H9 (cell line): ENCODE data around the gene KDM2A. TPM values are rescaled to one million over a fixed set of nuclear protein-coding genes. Genes with fewer than 3 reads are reported as not detected.
"Not testable (repeated sequence)": the region's sequence is repeated elsewhere in the genome, so short reads cannot be mapped to it uniquely, and the experiment has no call there.

Source experiments
- DNase-seq: peaks from one replicate; pipeline ENCODE4 v3.0.0-alpha.2; 2017
- H2AFZ ChIP-seq: one replicate; pipeline ENCODE4 v1.6.1; 2013; ENCODE audit warnings: mild to moderate bottlenecking, low read length, control low read depth, moderate library complexity
- H2AK5ac ChIP-seq: 2 replicates; pipeline ENCODE4 v1.6.1; 2013; ENCODE audit warnings: low read length, control low read depth, mixed read lengths; ENCODE audit not compliant: insufficient read length
- H2BK120ac ChIP-seq: one replicate; pipeline ENCODE4 v1.6.1; 2013; ENCODE audit warnings: low read depth, mild to moderate bottlenecking, low read length, control low read depth, inconsistent platforms; ENCODE audit not compliant: poor library complexity, severe bottlenecking
- H2BK12ac ChIP-seq: 2 replicates; pipeline ENCODE4 v1.6.1; 2013; ENCODE audit warnings: low read length, control low read depth, mixed read lengths, low read depth; ENCODE audit not compliant: insufficient read length
- H2BK15ac ChIP-seq: 2 replicates; pipeline ENCODE4 v1.6.1; 2013; ENCODE audit warnings: low read depth, low read length, control low read depth
- H2BK20ac ChIP-seq: one replicate; pipeline ENCODE4 v1.6.1; 2013; ENCODE audit warnings: low read depth, mild to moderate bottlenecking, low read length, control low read depth, inconsistent platforms; ENCODE audit not compliant: poor library complexity, severe bottlenecking
- H2BK5ac ChIP-seq: 2 replicates; pipeline ENCODE4 v1.6.1; 2013; ENCODE audit warnings: low read length, control low read depth, mixed read lengths; ENCODE audit not compliant: insufficient read length
- H3K14ac ChIP-seq: 2 replicates; pipeline ENCODE4 v1.6.1; 2013; ENCODE audit warnings: low read length, control low read depth; ENCODE audit not compliant: insufficient read depth
- H3K18ac ChIP-seq: 2 replicates; pipeline ENCODE4 v1.6.1; 2013; ENCODE audit warnings: low read depth, mild to moderate bottlenecking, mixed read lengths, low read length, control low read depth; ENCODE audit not compliant: insufficient read length
- H3K23ac ChIP-seq: 2 replicates; pipeline ENCODE4 v1.6.1; 2013; ENCODE audit warnings: low read length, control low read depth, mixed read lengths, low read depth; ENCODE audit not compliant: insufficient read length
- H3K23me2 ChIP-seq: 2 replicates; pipeline ENCODE4 v1.6.1; 2013; ENCODE audit warnings: low read depth, mild to moderate bottlenecking, mixed read lengths, low read length, control low read depth; ENCODE audit not compliant: insufficient read length, poor library complexity, severe bottlenecking
- H3K27ac ChIP-seq: 2 replicates; pipeline ENCODE4 v1.5.1; 2013; ENCODE audit warnings: low read length, control low read depth, mixed read lengths, low read depth; ENCODE audit not compliant: insufficient read length
- H3K27me3 ChIP-seq: 2 replicates; pipeline ENCODE4 v1.6.1; 2013; ENCODE audit warnings: low read length, control low read depth, inconsistent platforms; ENCODE audit not compliant: insufficient read depth
- H3K4ac ChIP-seq: 2 replicates; pipeline ENCODE4 v1.6.1; 2013; ENCODE audit warnings: low read depth, mild to moderate bottlenecking, control low read depth, inconsistent platforms, low read length, moderate library complexity
- H3K4me1 ChIP-seq: 2 replicates; pipeline ENCODE4 v1.6.1; 2013; ENCODE audit warnings: low read length, control low read depth, inconsistent platforms; ENCODE audit not compliant: insufficient read depth
- H3K4me2 ChIP-seq: 2 replicates; pipeline ENCODE4 v1.6.1; 2013; ENCODE audit warnings: low read length, control low read depth, mixed read lengths; ENCODE audit not compliant: insufficient read length, insufficient read depth
- H3K56ac ChIP-seq: 2 replicates; pipeline ENCODE4 v1.6.1; 2013; ENCODE audit warnings: low read depth, mild to moderate bottlenecking, mixed read lengths, low read length, control low read depth; ENCODE audit not compliant: insufficient read length
- H3K79me1 ChIP-seq: 2 replicates; pipeline ENCODE4 v1.6.1; 2013; ENCODE audit warnings: low read depth, mild to moderate bottlenecking, moderate library complexity, low read length, control low read depth, inconsistent platforms; ENCODE audit not compliant: insufficient read depth, poor library complexity, severe bottlenecking
- H3K79me2 ChIP-seq: 2 replicates; pipeline ENCODE4 v1.6.1; 2013; ENCODE audit warnings: low read length, control low read depth, inconsistent platforms; ENCODE audit not compliant: insufficient read depth
- H3K9ac ChIP-seq: 2 replicates; pipeline ENCODE4 v1.6.1; 2013; ENCODE audit warnings: low read length, control low read depth, mixed read lengths; ENCODE audit not compliant: insufficient read length; ENCODE audit errors: extremely low read depth
- H3K9me3 ChIP-seq: one replicate; pipeline ENCODE4 v1.6.1; 2013; ENCODE audit warnings: low read depth, low read length, inconsistent platforms; ENCODE audit not compliant: control insufficient read depth
- H3T11ph ChIP-seq: one replicate; pipeline ENCODE4 v1.6.1; 2013; ENCODE audit warnings: mild to moderate bottlenecking, low read length, control low read depth, inconsistent platforms
- H4K20me1 ChIP-seq: one replicate; pipeline ENCODE4 v1.6.1; 2013; ENCODE audit not compliant: control insufficient read depth, insufficient read length, insufficient read depth
- H4K5ac ChIP-seq: 2 replicates; pipeline ENCODE4 v1.6.1; 2013; ENCODE audit warnings: low read depth, mild to moderate bottlenecking, mixed read lengths, low read length, control low read depth; ENCODE audit not compliant: insufficient read length
- H4K8ac ChIP-seq: replicated peaks from 2 replicates; pipeline ENCODE4 v1.6.1; 2013; ENCODE audit warnings: low read length, control low read depth, mixed read lengths, low read depth; ENCODE audit not compliant: insufficient read length
- H4K91ac ChIP-seq: 2 replicates; pipeline ENCODE4 v1.6.1; 2013; ENCODE audit warnings: low read depth, mild to moderate bottlenecking, moderate library complexity, mixed read lengths, low read length, control low read depth; ENCODE audit not compliant: insufficient read length
- H3K27ac Mint-ChIP-seq, 3 experiments: 2 replicates in 2 of 3; 3 replicates in 1 of 3; pipeline ENCODE4 v1.8.0; 2020 to 2021; ENCODE audit warnings: mixed read lengths in 3 of 3, mild to moderate bottlenecking in 1 of 3, moderate library complexity in 1 of 3
- H3K27me3 Mint-ChIP-seq: 2 replicates; pipeline ENCODE4 v1.8.0; 2021; ENCODE audit warnings: low read depth, mild to moderate bottlenecking, moderate library complexity, mixed read lengths
- H3K36me3 Mint-ChIP-seq, 3 experiments: 2 replicates in 2 of 3; 3 replicates in 1 of 3; pipeline ENCODE4 v1.8.0; 2020 to 2021; ENCODE audit warnings: low read depth in 3 of 3, mixed read lengths in 3 of 3; ENCODE audit not compliant: insufficient read depth in 1 of 3
- H3K4me1 Mint-ChIP-seq, 2 experiments: 2 replicates each; pipeline ENCODE4 v1.8.0; 2020; ENCODE audit warnings: mixed read lengths in 2 of 2
- H3K4me3 Mint-ChIP-seq, 2 experiments: 2 replicates in 1 of 2; 3 replicates in 1 of 2; pipeline ENCODE4 v1.8.0; 2020 to 2021; ENCODE audit warnings: mild to moderate bottlenecking in 2 of 2, mixed read lengths in 2 of 2, moderate library complexity in 1 of 2
- H3K9me3 Mint-ChIP-seq, 2 experiments: 2 replicates in 1 of 2; 3 replicates in 1 of 2; pipeline ENCODE4 v1.8.0; 2020; ENCODE audit warnings: mild to moderate bottlenecking in 2 of 2, mixed read lengths in 2 of 2, moderate library complexity in 1 of 2
- WGBS: extraction: QIAGEN DNeasy Blood & Tissue Kit; methylation state at CpG from one replicate; pipeline ENCODE4 v1.1.7; 2013; ENCODE audit warnings: missing lambda C conversion rate, low lambda C conversion rate, mixed read lengths; ENCODE audit not compliant: insufficient read length; ENCODE audit errors: extremely low coverage; 5-methylcytosine and 5-hydroxymethylcytosine counted together
- total RNA-seq: library from RNA; stranded (reverse); gene quantifications from 2 replicates; pipeline ENCODE4 v1.2.1, GENCODE V29; 2021
- TF ChIP-seq, protein P1 (sequence below): fragments of 200-600 bp; sonication (generic); conservative IDR thresholded peaks from 3 replicates; pipeline ENCODE4 v1.8.0; 2021; ENCODE audit warnings: antibody characterized with exemption, mild to moderate bottlenecking

KDM2A gene
- total RNA-seq, 1 experiment from 2014 or later: 85.9 TPM

DNA sequence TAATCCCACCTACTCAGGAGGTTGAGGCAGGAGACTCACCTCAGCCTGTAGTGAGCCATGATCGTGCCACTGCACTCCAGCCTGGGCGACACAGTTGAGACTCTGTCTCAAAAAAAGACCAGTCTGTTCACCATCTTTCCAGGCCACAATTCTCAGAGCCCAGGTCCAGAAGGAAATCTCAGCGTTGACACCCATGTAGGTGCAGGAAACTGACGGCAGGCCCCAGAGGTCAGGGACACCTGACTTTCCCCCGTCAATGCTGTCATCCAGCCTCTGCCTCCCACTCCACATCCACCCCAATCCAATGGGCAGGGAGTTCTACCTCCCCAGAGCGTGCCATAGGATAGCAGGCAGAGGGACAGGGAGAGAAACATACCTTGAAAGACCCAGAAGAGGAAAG, 141.3 kb downstream of the KDM2A start:
- no peak overlapping the region for H3K4me2 ChIP-seq
- no peak overlapping the region for H2BK15ac ChIP-seq
- no peaks in the 10 kb centered on the region for H3K79me1 ChIP-seq
- no peak overlapping the region for H3K4ac ChIP-seq
- peaks cover 10 to 23% (median 18%) of the 10 kb centered on the region in 3 experiments; a peak in 6 of 7 replicates for H3K36me3 Mint-ChIP-seq
- no peak overlapping the region for H3K27ac ChIP-seq
- no peak overlapping the region for H2BK120ac ChIP-seq
- no peaks in the 10 kb centered on the region for H3K9me3 Mint-ChIP-seq
- H4K5ac ChIP-seq: no peak overlapping the region
- H3K18ac ChIP-seq: no peak overlapping the region
- H3K27me3 Mint-ChIP-seq: peaks cover 37% of the 10 kb centered on the region
- no peak overlapping the region for H2AFZ ChIP-seq
- H3K9me3 ChIP-seq: no peaks in the 10 kb centered on the region
- no peak overlapping the region for H2BK12ac ChIP-seq
- no peaks in the 10 kb centered on the region for H3K4me1 ChIP-seq
- no peak overlapping the region for H2BK5ac ChIP-seq
- TF ChIP-seq, protein P1, sequence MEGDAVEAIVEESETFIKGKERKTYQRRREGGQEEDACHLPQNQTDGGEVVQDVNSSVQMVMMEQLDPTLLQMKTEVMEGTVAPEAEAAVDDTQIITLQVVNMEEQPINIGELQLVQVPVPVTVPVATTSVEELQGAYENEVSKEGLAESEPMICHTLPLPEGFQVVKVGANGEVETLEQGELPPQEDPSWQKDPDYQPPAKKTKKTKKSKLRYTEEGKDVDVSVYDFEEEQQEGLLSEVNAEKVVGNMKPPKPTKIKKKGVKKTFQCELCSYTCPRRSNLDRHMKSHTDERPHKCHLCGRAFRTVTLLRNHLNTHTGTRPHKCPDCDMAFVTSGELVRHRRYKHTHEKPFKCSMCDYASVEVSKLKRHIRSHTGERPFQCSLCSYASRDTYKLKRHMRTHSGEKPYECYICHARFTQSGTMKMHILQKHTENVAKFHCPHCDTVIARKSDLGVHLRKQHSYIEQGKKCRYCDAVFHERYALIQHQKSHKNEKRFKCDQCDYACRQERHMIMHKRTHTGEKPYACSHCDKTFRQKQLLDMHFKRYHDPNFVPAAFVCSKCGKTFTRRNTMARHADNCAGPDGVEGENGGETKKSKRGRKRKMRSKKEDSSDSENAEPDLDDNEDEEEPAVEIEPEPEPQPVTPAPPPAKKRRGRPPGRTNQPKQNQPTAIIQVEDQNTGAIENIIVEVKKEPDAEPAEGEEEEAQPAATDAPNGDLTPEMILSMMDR: no peak
- no peak overlapping the region for H2AK5ac ChIP-seq
- H3K9ac ChIP-seq: no peak overlapping the region
- H3K4me1 Mint-ChIP-seq: peaks cover 15 to 16% of the 10 kb centered on the region in 2 experiments
- no peak for DNase-seq
- H3K27me3 ChIP-seq: no peaks in the 10 kb centered on the region; the same call in 1 of the 2 replicates
- H4K8ac ChIP-seq: no peak overlapping the region
- peak overlapping the region in 1 of 2 experiments; percentile 55; a peak in 2 of 5 replicates for H3K4me3 Mint-ChIP-seq
- H3K27ac Mint-ChIP-seq: no peak overlapping the region
- H3K14ac ChIP-seq: no peak overlapping the region
- H4K91ac ChIP-seq: no peak overlapping the region
- H3K23ac ChIP-seq: no peak overlapping the region
- no CpG with 5 or more reads among the region's 6 CpGs for WGBS
- no peaks in the 10 kb centered on the region for H3K79me2 ChIP-seq
- no peak overlapping the region for H2BK20ac ChIP-seq
- peaks cover 6% of the 10 kb centered on the region for H3K23me2 ChIP-seq
- no peak overlapping the region for H3T11ph ChIP-seq
- no peak overlapping the region for H3K56ac ChIP-seq
- H4K20me1 ChIP-seq: no peaks in the 10 kb centered on the region

DNA sequence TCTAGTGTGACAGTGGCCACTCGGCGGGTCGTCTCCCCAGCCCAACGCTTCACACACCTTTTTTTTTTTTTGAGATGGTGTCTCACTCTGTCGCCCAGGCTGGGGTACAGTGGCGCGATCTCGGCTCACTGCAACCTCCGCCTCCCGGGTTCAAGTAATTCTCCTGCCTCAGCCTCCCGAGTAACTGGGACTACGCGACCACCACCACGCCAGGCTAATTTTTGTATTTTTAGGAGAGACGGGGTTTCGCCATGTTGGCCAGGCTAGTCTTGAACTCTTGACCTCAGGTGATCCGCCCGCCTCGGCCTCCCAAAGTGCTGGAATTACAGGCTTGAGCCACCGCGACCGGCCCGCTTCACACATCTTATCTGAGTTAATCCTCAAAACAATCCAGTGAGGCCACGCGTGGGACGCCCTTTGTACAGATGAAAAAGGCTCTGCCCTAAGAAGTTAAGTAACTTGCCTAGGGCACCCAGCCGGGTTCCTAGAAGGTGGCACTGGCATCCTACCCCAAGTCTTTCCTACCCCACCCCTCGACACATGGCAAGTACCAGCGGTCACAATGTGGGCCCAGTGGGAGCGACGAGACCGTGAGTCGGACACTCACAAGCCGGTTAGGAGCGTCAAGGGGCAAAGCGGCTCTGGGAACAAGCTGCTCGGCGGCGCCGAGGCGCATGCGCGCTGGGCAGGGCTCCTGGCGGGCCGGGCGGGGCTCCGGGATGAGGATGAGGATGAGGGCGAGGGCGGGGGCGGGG, 142.0 kb downstream of the KDM2A start:
- H3K4me2 ChIP-seq: peak overlapping the region; percentile 94
- H3K9me3 Mint-ChIP-seq, H2BK15ac ChIP-seq, H2AK5ac ChIP-seq, H2BK120ac ChIP-seq, H3K4me1 ChIP-seq, H4K20me1 ChIP-seq, H3K4ac ChIP-seq, H3K27ac Mint-ChIP-seq, H3K27me3 ChIP-seq, H3T11ph ChIP-seq, H3K79me2 ChIP-seq, H2BK12ac ChIP-seq, H4K91ac ChIP-seq, H2BK5ac ChIP-seq, H4K5ac ChIP-seq, H3K27ac ChIP-seq, H3K23ac ChIP-seq, H3K56ac ChIP-seq, H3K9ac ChIP-seq, H3K23me2 ChIP-seq, H3K9me3 ChIP-seq, H3K79me1 ChIP-seq, H2BK20ac ChIP-seq, H4K8ac ChIP-seq: not testable (repeated sequence)
- H3K27me3 Mint-ChIP-seq: peaks cover 44% of the 10 kb centered on the region
- H2AFZ ChIP-seq: peak overlapping the region; percentile 98
- H3K14ac ChIP-seq: peak overlapping the region; percentile 64; the same call in 1 of the 2 replicates
- peak; percentile 77 for DNase-seq
- H3K4me3 Mint-ChIP-seq: peak overlapping the region; percentile 54 to 79
- H3K36me3 Mint-ChIP-seq: peaks cover 5 to 16% (median 11%) of the 10 kb centered on the region in 3 experiments; a peak in 6 of 7 replicates
- H3K4me1 Mint-ChIP-seq: peaks cover 18 to 20% of the 10 kb centered on the region in 2 experiments
- WGBS: no CpG with 5 or more reads among the region's 50 CpGs
- H3K18ac ChIP-seq: peak overlapping the region; percentile 46
